MM.1S (cell line): ENCODE data around the gene LGALS8.

Experiments
- DNase-seq: peaks from one replicate; pipeline ENCODE4 v3.0.0-alpha.2; 2015
- H2AFZ ChIP-seq: fragments of 300-600 bp; sonication (generic); 2 replicates; pipeline ENCODE4 v1.6.0; 2016; ENCODE audit warnings: antibody characterized with exemption, low read length
- H3F3A ChIP-seq: fragments of 300-600 bp; sonication (generic); 2 replicates; pipeline ENCODE4 v1.6.1; 2016; ENCODE audit warnings: mild to moderate bottlenecking, antibody characterized with exemption, low read length, moderate library complexity, mixed read lengths; ENCODE audit not compliant: insufficient read depth
- H3K27ac ChIP-seq: fragments of 300-600 bp; sonication (generic); 2 replicates; pipeline ENCODE4 v1.5.1; 2016; ENCODE audit warnings: mild to moderate bottlenecking, low read length
- H3K27me3 ChIP-seq: fragments of 300-600 bp; sonication (generic); replicated peaks from 2 replicates; pipeline ENCODE4 v1.6.0; 2016; ENCODE audit warnings: low read length; ENCODE audit not compliant: insufficient read depth
- H3K36me3 ChIP-seq: fragments of 300-600 bp; sonication (generic); replicated peaks from 2 replicates; pipeline ENCODE4 v1.6.1; 2016; ENCODE audit warnings: mild to moderate bottlenecking, low read length, mixed read lengths; ENCODE audit not compliant: insufficient read depth
- H3K4me1 ChIP-seq: fragments of 300-600 bp; sonication (generic); 2 replicates; pipeline ENCODE4 v1.6.1; 2016; ENCODE audit warnings: low read length, mixed read lengths
- H3K4me2 ChIP-seq: fragments of 300-600 bp; sonication (generic); 2 replicates; pipeline ENCODE4 v1.6.0; 2016; ENCODE audit warnings: low read depth, low read length
- H3K4me3 ChIP-seq: fragments of 300-600 bp; sonication (generic); 2 replicates; pipeline ENCODE4 v1.5.1; 2016; ENCODE audit warnings: low read length, mixed read lengths
- H3K79me2 ChIP-seq: fragments of 300-600 bp; sonication (generic); 2 replicates; pipeline ENCODE4 v1.6.1; 2016; ENCODE audit warnings: mixed run types, low read length, mixed read lengths
- H3K9ac ChIP-seq: fragments of 300-600 bp; sonication (generic); 2 replicates; pipeline ENCODE4 v1.6.1; 2016; ENCODE audit warnings: low read length, mixed read lengths
- H3K9me2 ChIP-seq: fragments of 300-600 bp; sonication (generic); replicated peaks from 2 replicates; pipeline ENCODE4 v1.6.1; 2016; ENCODE audit warnings: mild to moderate bottlenecking, low read length, mixed read lengths; ENCODE audit not compliant: insufficient read depth
- H3K9me3 ChIP-seq: fragments of 300-600 bp; sonication (generic); replicated peaks from 2 replicates; pipeline ENCODE4 v1.6.1; 2016; ENCODE audit warnings: mild to moderate bottlenecking, low read length, mixed read lengths; ENCODE audit not compliant: insufficient read depth
- H4K20me1 ChIP-seq: fragments of 300-600 bp; sonication (generic); 2 replicates; pipeline ENCODE4 v1.6.1; 2016; ENCODE audit warnings: mild to moderate bottlenecking, low read length, moderate library complexity, mixed read lengths; ENCODE audit not compliant: insufficient read depth
- EZH2 ChIP-seq: fragments of 300-600 bp; sonication (generic); optimal IDR thresholded peaks from 2 replicates; pipeline ENCODE3; 2017; ENCODE audit warnings: low read depth, mild to moderate bottlenecking, antibody characterized with exemption, low read length, mixed read lengths
- EZH2phosphoT487 ChIP-seq: fragments of 300-600 bp; sonication (generic); IDR thresholded peaks from 2 replicates; pipeline ENCODE4 v1.6.1; 2018; ENCODE audit warnings: antibody characterized with exemption, low read length
- TF ChIP-seq, protein P1 (sequence below): fragments of 300-600 bp; sonication (generic); IDR thresholded peaks from 2 replicates; pipeline ENCODE4 v1.5.1; 2016; ENCODE audit warnings: antibody characterized with exemption, low read length, mixed read lengths

Gene LGALS8

DNA sequence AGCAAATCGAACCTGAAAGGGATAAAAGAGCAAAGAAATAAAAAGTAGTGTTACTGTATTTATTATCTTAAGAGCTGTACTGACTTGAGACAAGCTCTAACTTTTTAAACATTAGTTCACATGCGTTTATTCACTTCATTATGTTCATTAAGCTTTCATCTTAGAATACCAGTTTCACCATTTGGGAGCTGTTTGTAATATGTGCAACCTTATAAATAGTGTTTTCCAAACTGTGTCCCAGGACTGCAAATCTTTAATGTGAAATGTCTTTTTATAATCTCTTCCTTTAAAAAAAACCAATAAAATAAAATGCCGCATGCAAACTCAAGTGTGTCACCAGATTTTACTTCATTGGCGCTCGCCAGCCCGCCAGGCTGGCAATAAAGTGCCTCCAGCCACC is 28.3 kb downstream of the LGALS8 start:
- no peaks in the 10 kb centered on the region for H3K27me3 ChIP-seq
- no peak overlapping the region for H3K4me3 ChIP-seq
- no peaks in the 10 kb centered on the region for H3K9me3 ChIP-seq
- no peak for DNase-seq
- no peak overlapping the region for H3K27ac ChIP-seq
- H3K9ac ChIP-seq: no peak overlapping the region
- H3K9me2 ChIP-seq: no peaks in the 10 kb centered on the region
- TF ChIP-seq, protein P1, sequence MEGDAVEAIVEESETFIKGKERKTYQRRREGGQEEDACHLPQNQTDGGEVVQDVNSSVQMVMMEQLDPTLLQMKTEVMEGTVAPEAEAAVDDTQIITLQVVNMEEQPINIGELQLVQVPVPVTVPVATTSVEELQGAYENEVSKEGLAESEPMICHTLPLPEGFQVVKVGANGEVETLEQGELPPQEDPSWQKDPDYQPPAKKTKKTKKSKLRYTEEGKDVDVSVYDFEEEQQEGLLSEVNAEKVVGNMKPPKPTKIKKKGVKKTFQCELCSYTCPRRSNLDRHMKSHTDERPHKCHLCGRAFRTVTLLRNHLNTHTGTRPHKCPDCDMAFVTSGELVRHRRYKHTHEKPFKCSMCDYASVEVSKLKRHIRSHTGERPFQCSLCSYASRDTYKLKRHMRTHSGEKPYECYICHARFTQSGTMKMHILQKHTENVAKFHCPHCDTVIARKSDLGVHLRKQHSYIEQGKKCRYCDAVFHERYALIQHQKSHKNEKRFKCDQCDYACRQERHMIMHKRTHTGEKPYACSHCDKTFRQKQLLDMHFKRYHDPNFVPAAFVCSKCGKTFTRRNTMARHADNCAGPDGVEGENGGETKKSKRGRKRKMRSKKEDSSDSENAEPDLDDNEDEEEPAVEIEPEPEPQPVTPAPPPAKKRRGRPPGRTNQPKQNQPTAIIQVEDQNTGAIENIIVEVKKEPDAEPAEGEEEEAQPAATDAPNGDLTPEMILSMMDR: no peak
- TF ChIP-seq EZH2phosphoT487 (no peak), EZH2 (no peak)
- H3K79me2 ChIP-seq: no peaks in the 10 kb centered on the region
- H3K36me3 ChIP-seq: peaks cover 27% of the 10 kb centered on the region
- H3K4me1 ChIP-seq: no peaks in the 10 kb centered on the region
- H3K4me2 ChIP-seq: no peak overlapping the region
- no peaks in the 10 kb centered on the region for H3F3A ChIP-seq
- no peaks in the 10 kb centered on the region for H4K20me1 ChIP-seq
- H2AFZ ChIP-seq: no peak overlapping the region

DNA sequence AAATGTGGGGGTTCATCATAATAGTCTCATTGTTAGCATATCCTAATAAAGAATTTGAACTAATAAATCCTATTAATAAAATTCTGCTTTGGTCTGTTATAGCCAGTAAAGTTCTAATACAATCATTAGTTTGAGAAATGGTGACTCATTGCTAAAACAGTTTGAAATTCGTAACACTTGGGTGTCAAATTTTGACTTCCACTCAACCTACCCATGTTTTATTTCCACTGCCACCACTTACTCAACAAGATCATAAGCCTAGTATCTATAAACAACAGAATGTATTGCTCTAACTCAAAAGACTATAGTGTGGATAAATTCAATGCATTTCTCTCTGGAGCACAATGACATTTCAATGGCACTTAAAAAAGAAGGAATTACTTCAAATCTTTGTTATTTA is 29.1 kb downstream of the LGALS8 start:
- Histone ChIP-seq H3K36me3 (peaks cover 27% of the 10 kb centered on the region), H3K9me2 (no peaks in the 10 kb centered on the region)

DNA sequence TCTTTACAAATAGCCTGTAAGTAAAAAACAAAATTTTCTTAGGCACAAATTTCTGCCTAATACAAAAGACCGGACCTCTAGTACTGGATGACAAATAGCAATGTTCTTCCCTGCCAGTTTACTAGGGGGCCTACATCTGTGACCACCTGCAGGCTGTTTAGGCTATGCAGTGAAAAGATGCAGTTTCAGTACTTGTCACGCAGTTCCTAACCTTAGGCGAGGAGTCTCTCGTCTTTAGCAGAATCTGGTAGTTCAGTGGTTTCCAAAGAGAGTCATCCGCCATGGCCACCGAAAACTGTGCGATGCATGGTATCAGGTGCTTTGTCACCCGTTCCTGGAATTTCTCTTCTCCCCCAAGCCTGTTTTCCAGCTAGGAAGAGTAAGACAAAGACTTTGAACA is 29.6 kb downstream of the LGALS8 start:
- Histone ChIP-seq H3K36me3 (peaks cover 27% of the 10 kb centered on the region), H3K79me2 (no peaks in the 10 kb centered on the region), H3K4me1 (no peaks in the 10 kb centered on the region), H3K4me2 (no peak overlapping the region), H3F3A (no peaks in the 10 kb centered on the region), H3K4me3 (no peak overlapping the region), H3K9me2 (no peaks in the 10 kb centered on the region), H3K9ac (no peak overlapping the region), H2AFZ (no peak overlapping the region), H3K9me3 (no peaks in the 10 kb centered on the region), H3K27ac (no peak overlapping the region), H4K20me1 (no peaks in the 10 kb centered on the region), H3K27me3 (no peaks in the 10 kb centered on the region)
- DNase-seq: no peak
- TF ChIP-seq EZH2phosphoT487 (no peak), EZH2 (no peak)
- TF ChIP-seq, protein P1: no peak

More for the DNA sequence above, 29.1 kb downstream of the LGALS8 start:
- Histone ChIP-seq H4K20me1 (no peaks in the 10 kb centered on the region), H3K9ac (no peak overlapping the region), H3K4me2 (no peak overlapping the region), H3K27me3 (no peaks in the 10 kb centered on the region), H3K4me1 (no peaks in the 10 kb centered on the region), H3K27ac (no peak overlapping the region), H3K9me3 (no peaks in the 10 kb centered on the region), H3F3A (no peaks in the 10 kb centered on the region), H3K79me2 (no peaks in the 10 kb centered on the region), H2AFZ (no peak overlapping the region), H3K4me3 (no peak overlapping the region)
- no peak for DNase-seq
- TF ChIP-seq EZH2phosphoT487 (no peak), EZH2 (no peak)
- TF ChIP-seq, protein P1: no peak
